ENCODE data around the gene RBM26. TPM values are rescaled to one million over a fixed set of nuclear protein-coding genes. Genes with fewer than 3 reads are reported as not detected.

The RBM26 gene
- total RNA-seq, 1 experiment from 2014 or later, result 60.4 TPM

DNA sequence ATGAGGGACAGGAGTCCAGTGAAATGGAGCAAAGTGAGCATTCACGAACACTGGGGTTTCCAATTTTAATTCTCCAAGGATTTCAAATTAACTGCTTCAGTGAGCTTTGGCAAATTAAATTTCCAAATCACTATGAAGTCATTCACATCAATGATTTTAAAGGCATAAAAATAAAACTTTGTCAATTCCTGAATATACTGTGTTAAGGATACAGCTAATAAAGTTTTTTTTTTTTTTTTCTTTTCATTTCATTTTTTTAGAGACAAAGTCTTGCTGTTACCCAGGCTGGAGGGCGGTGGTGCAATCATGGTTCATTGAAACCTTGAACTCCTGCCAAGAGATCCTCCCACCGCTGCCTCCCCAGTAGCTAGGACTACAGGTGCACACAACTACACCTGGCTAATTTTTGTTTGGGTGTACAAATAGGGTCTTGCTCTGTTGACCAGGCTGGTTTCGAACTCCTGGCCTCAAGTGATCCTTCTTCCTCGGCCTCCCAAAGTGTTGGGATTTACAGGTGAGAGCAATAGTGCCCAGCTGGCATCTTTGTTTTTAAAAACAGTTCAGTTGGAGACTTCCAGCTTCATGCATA lies 21.9 kb downstream of the RBM26 start:
- no TSS peak for BruUV-seq (replicated peaks)
- TF ChIP-seq, protein P1, sequence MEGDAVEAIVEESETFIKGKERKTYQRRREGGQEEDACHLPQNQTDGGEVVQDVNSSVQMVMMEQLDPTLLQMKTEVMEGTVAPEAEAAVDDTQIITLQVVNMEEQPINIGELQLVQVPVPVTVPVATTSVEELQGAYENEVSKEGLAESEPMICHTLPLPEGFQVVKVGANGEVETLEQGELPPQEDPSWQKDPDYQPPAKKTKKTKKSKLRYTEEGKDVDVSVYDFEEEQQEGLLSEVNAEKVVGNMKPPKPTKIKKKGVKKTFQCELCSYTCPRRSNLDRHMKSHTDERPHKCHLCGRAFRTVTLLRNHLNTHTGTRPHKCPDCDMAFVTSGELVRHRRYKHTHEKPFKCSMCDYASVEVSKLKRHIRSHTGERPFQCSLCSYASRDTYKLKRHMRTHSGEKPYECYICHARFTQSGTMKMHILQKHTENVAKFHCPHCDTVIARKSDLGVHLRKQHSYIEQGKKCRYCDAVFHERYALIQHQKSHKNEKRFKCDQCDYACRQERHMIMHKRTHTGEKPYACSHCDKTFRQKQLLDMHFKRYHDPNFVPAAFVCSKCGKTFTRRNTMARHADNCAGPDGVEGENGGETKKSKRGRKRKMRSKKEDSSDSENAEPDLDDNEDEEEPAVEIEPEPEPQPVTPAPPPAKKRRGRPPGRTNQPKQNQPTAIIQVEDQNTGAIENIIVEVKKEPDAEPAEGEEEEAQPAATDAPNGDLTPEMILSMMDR (IDR thresholded peaks at IDR 0.05; ENCODE audit: insufficient read depth in 1 of 2, low read depth in 1 of 2, low read length in 1 of 2, severe bottlenecking in 1 of 2, unreplicated experiment in 1 of 2), result no peak
- H3K36me3 ChIP-seq (ENCODE audit: control insufficient read depth, insufficient read depth, low read length), result no peaks in the 10 kb centered on the region
- no peak overlapping the region for H3K4me3 ChIP-seq (ENCODE audit: low read depth, low read length)
- H3K27me3 ChIP-seq (replicated peaks; ENCODE audit: control insufficient read depth, insufficient read depth, low read length), result no peaks in the 10 kb centered on the region
- Mint-ChIP-seq H3K4me3 (ENCODE audit: unreplicated experiment) (no peak overlapping the region), H3K27me3 (ENCODE audit: insufficient read depth, unreplicated experiment) (no peaks in the 10 kb centered on the region), H3K4me1 (ENCODE audit: low read depth, unreplicated experiment) (peaks cover 55% of the 10 kb centered on the region), H3K9me3 (ENCODE audit: unreplicated experiment) (peaks cover 10% of the 10 kb centered on the region), H3K36me3 (ENCODE audit: insufficient read depth, unreplicated experiment) (peaks cover 45% of the 10 kb centered on the region), H3K27ac (ENCODE audit: unreplicated experiment) (peak overlapping the region; percentile 14)
- peaks cover 44% of the 10 kb centered on the region for H3K4me1 ChIP-seq
- 0 out of 2 replicates have a peak, but pooled peaks cover 4% of the 10 kb centered on the region for H3K9me3 ChIP-seq
- ChIA-PET CTCF (no interaction called here), POLR2A (no interaction called here)
- no peak for DNase-seq
- intact Hi-C loops (cut with micrococcal nuclease; ENCODE audit: unreplicated experiment), result no loop called here

DNA sequence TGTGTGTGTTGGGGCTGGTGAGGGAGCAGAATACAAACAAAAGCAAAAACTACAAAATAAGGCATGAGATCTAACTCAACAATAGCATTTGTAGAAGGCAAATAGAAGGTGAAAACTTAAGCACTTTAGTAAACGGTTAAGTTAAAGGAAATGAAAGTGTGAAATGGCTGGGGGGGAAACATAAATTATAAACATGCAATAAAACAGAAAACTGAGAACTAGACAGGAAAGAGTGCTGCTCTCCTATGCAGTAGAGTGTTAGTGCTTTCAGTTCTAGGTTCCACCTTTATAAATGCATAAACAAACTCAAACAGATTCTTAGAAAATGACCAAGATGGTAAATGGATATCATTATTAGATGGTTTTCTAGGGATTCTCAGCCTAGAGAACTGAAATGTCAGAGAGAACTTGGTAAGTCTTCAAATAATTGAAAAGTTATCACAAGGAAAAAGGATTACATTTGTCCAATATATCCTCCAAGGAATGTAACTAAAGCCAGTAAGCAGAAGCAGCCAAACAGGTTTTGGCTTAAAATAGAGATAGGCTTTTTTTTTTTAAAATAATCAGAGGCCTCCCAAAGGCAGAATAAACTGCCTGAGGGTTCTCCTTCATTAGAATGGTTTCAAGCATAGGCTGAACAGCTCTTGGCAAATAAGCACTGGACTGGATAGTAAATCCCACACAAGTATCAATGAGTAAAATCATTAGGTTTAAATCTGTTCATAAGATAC lies 23.3 kb downstream of the RBM26 start:
- H3K4me1 ChIP-seq, result peaks cover 35% of the 10 kb centered on the region
- Mint-ChIP-seq H3K27me3 (ENCODE audit: insufficient read depth, unreplicated experiment) (no peaks in the 10 kb centered on the region), H3K4me3 (ENCODE audit: unreplicated experiment) (peak overlapping the region; percentile 38), H3K27ac (ENCODE audit: unreplicated experiment) (peak overlapping the region; percentile 42), H3K4me1 (ENCODE audit: low read depth, unreplicated experiment) (peaks cover 45% of the 10 kb centered on the region), H3K36me3 (ENCODE audit: insufficient read depth, unreplicated experiment) (peaks cover 46% of the 10 kb centered on the region), H3K9me3 (ENCODE audit: unreplicated experiment) (peaks cover 10% of the 10 kb centered on the region)
- ChIA-PET CTCF (interaction anchor here (0.7 kb wide), 1 partner anchor 407 kb away, joined by 3 read pairs; no protein-coding TSS in a partner anchor), POLR2A (interaction anchor here (0.5 kb wide), 1 partner anchor 813 kb away, joined by 8 read pairs; no protein-coding TSS in a partner anchor)
- TF ChIP-seq, protein P1 (IDR thresholded peaks at IDR 0.05; ENCODE audit: insufficient read depth in 1 of 2, low read depth in 1 of 2, low read length in 1 of 2, severe bottlenecking in 1 of 2, unreplicated experiment in 1 of 2), result no peak
- no peaks in the 10 kb centered on the region for H3K36me3 ChIP-seq (ENCODE audit: control insufficient read depth, insufficient read depth, low read length)
- DNase-seq, result peak in 1 of 2 experiments; percentile 51
- no peak overlapping the region for H3K4me3 ChIP-seq (ENCODE audit: low read depth, low read length)
- intact Hi-C loops (cut with micrococcal nuclease; ENCODE audit: unreplicated experiment), result loop anchor here (1.0 kb wide), 2 partner anchors 9 to 24 kb away; partner anchors contain the start of gene RBM26
- BruUV-seq (replicated peaks), result no TSS peak
- 0 out of 2 replicates have a peak, but pooled peaks cover 4% of the 10 kb centered on the region for H3K9me3 ChIP-seq
- H3K27me3 ChIP-seq (replicated peaks; ENCODE audit: control insufficient read depth, insufficient read depth, low read length), result no peaks in the 10 kb centered on the region

DNA sequence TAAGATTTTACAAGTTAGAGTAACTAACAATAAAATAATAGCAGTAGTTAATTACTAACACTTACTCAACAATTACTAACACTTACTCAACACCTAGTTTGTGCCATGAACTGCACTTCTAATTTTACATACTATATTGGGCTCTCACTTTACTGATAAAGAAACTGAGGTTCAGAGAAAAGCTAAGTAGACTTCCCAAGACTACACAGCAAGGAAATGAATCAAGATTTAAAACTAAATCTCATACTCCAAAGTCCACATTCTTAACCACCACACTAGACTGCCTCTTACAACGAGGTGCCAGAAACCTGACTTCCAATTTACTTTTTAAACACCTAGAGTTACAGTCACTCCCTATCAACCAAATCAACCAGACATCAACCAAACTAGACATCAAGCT lies 25.1 kb downstream of the RBM26 start:
- ChIA-PET POLR2A (no interaction called here), CTCF (interaction anchor here (1.1 kb wide), 1 partner anchor 10 kb away, joined by 3 read pairs; no protein-coding TSS in a partner anchor)
- Mint-ChIP-seq H3K27me3 (ENCODE audit: insufficient read depth, unreplicated experiment) (no peaks in the 10 kb centered on the region), H3K27ac (ENCODE audit: unreplicated experiment) (peak overlapping the region; percentile 53), H3K9me3 (ENCODE audit: unreplicated experiment) (peaks cover 10% of the 10 kb centered on the region), H3K4me3 (ENCODE audit: unreplicated experiment) (peak overlapping the region; percentile 45), H3K36me3 (ENCODE audit: insufficient read depth, unreplicated experiment) (peaks cover 54% of the 10 kb centered on the region), H3K4me1 (ENCODE audit: low read depth, unreplicated experiment) (peaks cover 40% of the 10 kb centered on the region)
- H3K27me3 ChIP-seq (replicated peaks; ENCODE audit: control insufficient read depth, insufficient read depth, low read length), result no peaks in the 10 kb centered on the region
- no peaks in the 10 kb centered on the region; the same call in 1 of the 2 replicates for H3K36me3 ChIP-seq (ENCODE audit: control insufficient read depth, insufficient read depth, low read length)
- peaks cover 33% of the 10 kb centered on the region for H3K4me1 ChIP-seq
- TF ChIP-seq, protein P1 (IDR thresholded peaks at IDR 0.05; ENCODE audit: insufficient read depth in 1 of 2, low read depth in 1 of 2, low read length in 1 of 2, severe bottlenecking in 1 of 2, unreplicated experiment in 1 of 2), result no peak
- intact Hi-C loops (cut with micrococcal nuclease; ENCODE audit: unreplicated experiment), result no loop called here
- BruUV-seq (replicated peaks), result no TSS peak
- H3K9me3 ChIP-seq, result 0 out of 2 replicates have a peak, but pooled peaks cover 4% of the 10 kb centered on the region
- no peak for DNase-seq
- H3K4me3 ChIP-seq (ENCODE audit: low read depth, low read length), result no peak overlapping the region

All from Caco-2 (cell line).